HG02943 (cell line): ENCODE measurements around the gene ADRM1.

Source experiments
- ATAC-seq: cut with Tn5 transposase; IDR thresholded peaks from one replicate; pipeline ENCODE4 v1.9.1; 2021; ENCODE audit warnings: mild to moderate bottlenecking, low read depth, moderate library complexity; ENCODE audit not compliant: unreplicated experiment

ADRM1 gene

DNA sequence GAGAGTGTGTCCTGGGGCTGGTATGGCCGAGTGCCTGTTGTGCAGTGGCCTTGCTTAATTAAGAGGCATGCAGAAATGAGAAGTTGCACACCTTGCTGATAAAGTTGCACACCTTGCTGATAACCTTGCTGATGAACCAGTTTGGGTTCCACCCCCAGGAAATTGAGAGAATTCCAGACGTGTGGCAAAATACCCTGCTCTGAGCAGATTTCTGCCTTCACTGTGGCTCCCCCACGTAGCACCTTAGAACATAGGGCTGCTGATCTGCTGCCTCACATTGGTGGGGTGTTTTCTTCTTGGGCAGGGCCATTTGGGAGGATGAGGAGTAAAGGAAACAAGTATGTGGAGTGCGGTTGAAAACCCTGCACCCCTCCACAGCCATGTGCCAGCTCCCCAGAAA, 22.5 kb upstream of the ADRM1 start:
- ATAC-seq = no peak

DNA sequence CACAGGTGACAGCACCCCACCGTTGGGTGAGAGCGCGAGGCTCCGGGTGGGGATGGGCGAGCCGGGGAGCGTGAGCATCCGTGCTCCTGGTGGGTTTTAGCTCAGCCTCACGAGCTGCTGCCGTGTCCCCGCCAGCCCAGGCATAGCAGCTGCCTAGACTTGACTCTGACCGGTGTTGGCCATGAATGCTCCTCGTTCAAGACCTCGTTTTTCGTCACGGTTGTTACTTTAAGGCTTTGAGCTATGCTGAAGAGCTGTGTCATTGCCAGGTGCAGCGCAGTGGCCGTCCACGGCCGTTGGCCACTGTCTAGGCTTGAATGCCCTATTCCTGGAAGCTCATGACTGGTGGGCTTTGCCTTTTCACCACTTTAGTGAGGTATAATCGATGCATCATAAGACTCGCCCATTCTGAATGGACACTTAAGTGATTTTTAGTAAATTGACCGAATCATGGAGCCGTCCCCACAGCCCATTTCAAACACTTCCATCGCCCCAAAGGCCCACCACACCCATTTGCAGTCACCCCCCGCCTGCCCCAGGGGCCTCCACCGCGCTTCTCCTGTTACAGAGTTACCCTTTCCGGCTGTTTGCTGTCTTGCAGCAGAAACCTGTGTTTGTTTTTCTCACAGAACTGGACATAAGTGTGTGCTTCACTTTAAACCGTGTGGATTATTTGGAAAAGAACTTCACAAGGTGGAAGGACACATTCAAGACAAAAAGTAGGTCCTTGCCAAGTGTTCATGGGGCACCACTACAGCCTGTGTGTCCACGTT, 21.4 kb upstream of the ADRM1 start:
- no peak for ATAC-seq

DNA sequence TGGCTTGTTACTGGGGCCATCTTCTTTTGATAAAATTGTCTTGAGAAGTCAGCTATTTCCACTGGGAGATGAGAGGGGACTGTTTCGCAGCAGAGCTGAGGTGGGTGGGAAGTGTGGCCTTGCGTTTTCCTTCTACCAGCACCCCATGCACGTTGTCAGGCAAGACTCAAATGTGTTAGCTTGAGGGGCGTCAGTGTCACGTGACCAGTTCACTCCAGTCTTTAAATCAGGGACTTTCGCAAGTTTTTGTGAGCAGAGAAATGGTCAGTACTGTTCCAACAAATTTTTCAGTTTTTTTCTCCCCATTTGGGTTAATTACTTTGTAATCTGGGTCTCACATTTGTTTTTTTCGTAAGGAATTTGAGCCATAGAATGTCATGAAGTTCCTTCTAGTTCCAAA, 20.7 kb upstream of the ADRM1 start:
- no peak for ATAC-seq

DNA sequence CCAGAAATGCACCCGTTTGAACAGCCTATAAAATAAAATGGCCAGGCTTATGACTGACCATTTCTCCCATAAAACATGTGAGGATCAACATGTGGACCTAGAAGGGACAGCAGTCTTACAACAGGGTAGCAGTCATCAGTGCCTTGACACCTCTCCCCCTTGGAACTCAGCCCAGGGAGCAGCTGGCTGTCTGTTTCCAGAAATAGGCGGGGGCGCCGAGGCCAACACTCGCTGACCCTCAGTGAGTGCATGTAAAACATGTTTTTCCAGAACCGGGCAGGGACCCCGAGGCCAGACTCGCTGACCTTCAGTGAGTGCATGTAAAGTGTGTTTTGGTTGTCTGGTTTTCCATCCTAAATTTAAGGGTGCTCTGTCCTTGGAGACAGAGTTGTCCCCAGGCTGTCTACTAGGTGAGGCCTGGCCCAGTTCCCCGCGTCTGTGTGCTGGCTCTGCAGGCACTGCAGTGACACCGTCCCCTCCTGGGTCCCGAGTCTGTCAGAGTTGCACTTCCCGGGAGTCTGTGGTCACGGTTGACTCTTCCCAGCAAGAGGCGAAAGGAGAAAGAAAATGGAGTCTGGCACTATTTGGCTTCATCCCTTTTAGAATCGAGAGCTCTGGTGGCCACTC, 19.8 kb upstream of the ADRM1 start:
- ATAC-seq = no peak

DNA sequence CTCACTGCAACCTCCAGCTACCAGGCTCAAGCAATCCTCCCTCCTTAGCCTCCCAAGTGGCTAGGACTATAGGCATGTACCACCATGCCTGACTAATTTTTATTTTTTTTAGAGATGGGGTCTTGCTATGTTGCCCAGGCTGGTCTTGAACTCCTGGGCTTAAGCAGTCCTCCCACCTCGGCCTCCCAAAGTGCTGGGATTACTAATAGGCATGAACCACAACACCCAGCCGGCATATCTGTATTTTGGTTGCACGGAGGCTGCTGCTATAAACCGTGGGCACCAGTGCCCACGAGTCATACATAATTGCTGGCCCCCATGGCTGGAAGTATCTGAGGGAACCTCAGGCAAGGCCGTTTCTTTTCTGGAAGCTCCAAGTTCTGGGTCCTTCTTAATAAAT, 18.3 kb upstream of the ADRM1 start:
- no peak for ATAC-seq

DNA sequence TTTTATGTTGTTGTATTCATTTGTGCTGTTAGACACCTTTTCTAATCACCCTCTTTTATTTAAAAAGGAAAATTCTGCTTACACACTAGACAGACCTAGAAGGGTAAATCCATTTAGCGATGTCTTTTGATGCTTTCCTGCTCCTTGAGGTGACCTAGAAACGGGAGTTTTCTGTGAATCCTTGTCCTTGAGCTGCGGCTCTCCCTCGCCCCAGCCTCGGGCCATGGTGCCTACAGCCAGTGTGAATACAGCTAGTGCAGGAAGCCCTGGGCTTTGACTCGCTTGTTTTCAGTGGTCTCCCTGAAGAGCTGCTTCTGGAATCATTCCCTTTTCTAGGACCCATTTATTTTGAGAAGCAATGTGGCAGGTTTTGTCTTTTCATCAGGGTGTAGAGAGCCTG, 17.6 kb upstream of the ADRM1 start:
- no peak for ATAC-seq

DNA sequence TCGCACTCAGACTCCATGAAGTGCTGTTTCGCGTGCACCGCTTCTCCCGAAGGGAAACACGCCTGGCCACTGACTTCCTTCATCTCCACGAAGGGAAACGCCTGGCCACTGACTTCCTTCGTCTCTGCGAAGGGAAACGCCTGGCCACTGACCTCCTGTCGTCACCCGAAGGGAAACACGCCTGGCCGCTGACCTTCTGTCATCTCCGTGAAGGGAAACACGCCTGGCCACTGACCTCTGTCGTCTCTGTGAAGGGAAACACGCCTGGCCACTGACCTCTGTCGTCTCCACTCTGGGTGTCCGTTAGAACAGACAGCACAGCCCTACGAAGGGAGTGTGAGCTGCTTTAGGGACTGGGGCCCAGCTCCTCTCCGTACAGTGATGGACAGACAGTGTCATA, 17.1 kb upstream of the ADRM1 start:
- ATAC-seq = no peak

DNA sequence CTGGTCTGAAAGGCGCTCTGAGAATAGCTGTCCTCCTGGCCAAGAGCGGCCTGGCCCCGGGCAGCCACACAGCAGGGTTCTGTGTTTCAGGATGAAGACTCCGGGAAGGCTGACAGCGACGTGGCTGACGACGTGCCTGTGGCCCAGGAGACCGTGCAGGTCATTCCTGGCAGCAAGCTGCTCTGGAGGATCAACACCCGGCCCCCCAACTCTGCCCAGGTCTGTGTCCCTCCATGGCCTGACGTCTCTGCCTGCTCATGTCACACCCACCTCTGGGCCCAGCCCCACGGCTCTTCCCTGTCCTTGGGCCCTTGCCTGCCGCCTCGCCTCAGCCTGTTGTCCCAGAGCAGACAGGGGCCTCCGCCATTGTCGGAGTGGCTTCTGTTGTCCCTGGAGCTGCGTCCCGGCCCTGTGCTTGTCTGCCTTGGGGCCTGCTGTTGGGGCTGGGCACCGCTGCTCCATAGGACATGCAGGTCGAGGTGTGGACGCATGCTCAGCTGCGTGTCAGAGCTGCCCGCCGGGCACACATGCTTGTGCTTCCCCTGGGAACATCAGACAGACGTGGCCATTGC, 16.2 kb upstream of the ADRM1 start:
- no peak for ATAC-seq

DNA sequence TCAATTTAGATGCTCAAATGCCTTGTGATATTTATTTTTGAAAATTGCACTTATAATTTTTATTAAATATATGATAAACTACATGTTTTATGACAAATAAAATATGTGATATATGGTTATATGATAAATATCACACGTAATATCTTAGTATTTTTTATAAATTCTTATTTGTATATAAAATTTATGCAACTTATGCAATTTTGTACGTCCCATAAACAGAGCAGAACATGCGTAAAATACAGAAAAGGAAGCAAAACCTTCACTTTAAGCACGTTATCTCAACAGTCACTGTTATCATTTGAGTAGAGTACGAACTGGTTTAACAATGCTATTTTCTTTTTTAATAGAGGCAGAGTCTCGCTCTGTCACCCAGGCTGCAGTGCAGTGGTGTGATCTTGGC, 15.7 kb upstream of the ADRM1 start:
- no peak for ATAC-seq

DNA sequence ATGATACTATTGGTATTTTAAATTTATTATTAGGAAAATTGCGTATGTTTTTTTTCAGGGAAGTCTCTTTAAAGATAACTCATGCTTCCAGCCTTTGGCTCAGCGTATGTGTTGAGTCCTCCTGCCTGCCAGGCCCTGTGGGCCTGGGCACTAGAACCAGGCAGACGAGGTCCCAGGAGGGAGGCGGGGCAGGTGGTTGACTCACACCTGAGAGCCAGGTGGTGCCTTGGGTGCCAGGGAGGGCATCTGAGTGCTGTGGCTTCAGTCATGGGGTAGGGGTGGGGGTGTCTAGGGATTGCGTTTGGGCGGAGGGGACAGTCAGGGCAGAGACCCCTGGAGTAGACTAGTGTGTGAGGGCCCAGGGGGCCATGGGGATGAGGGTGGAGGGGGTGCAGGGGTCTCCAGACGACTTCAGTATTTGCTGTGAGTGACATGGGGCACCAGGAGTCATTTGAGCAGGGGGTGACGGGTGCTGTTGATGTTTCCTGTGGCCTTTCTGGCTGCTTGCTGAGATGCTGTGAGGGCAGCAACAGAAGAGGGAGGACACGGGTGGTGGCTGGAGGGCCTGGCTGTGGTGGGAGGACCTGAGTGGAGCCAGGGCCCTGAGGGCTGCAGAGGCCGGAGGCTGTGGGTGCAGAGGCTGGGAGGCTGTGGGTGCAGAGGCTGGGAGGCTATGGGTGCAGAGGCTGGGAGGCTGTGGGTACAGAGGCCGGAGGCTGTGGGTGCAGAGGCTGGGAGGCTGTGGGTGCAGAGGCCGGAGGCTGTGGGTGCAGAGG, 14.8 kb upstream of the ADRM1 start:
- no peak for ATAC-seq

DNA sequence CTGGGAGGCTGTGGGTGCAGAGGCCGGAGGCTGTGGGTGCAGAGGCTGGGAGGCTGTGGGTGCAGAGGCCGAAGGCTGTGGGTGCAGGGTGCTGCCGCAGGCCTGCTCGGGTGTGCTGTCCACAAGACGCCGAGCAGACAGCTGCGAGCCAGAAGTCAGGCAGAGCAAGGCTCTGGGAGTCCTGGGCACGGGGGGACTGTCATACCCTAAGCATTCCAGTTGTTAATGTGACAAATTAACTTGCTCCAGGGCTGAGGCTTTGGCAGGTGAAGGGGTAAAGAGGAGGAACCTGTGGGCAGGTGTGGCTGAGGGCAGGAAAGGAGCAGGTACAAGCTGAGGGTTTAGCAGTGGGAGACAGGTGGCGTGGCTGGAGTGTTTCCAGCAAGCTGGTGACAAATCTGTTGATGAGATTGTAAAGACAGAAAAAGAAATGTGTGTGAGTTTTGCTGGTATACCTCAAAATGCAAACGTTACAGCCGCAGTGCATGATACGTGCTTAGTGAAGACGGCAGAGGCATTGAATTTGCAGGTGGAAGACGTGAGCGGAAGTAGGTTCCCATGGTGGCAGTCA, 14.2 kb upstream of the ADRM1 start:
- ATAC-seq = no peak

DNA sequence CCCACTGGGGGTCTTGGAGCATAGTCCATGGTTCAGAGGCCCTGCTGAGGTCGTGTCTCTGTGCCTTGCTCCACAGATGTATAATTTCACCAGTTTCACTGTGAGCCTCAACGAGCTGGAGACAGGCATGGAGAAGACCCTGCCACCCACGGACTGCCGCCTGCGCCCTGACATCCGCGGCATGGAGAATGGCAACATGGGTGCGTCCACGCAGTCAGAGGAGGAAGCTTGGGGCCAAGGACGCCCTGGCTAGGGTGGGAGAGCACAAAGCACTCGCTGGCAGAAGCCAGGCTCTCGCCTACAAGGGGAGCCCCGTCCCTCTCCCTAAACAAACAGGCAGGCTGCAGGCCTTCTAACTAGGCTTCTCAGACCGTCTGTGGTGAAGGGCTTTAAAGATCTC, 13.7 kb upstream of the ADRM1 start:
- no peak for ATAC-seq

DNA sequence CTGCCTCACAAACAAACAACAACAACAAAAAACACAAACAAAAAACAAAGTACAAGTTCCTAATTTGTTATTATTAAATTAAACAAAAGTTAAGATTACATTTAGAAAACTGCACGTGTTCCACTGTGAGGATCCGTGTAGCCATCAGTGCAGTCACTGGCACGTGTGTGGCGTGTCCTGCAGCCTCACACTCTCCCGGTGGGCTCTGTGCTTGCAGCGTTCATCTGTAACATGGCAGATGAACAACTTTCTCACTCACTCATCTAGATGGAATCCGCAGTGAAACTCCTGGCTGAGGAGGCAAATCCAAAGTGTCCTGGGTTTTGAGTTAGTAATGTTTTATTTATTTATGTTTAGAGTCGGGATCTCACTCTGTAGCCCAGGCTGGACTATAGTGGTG, 12.9 kb upstream of the ADRM1 start:
- no peak for ATAC-seq

DNA sequence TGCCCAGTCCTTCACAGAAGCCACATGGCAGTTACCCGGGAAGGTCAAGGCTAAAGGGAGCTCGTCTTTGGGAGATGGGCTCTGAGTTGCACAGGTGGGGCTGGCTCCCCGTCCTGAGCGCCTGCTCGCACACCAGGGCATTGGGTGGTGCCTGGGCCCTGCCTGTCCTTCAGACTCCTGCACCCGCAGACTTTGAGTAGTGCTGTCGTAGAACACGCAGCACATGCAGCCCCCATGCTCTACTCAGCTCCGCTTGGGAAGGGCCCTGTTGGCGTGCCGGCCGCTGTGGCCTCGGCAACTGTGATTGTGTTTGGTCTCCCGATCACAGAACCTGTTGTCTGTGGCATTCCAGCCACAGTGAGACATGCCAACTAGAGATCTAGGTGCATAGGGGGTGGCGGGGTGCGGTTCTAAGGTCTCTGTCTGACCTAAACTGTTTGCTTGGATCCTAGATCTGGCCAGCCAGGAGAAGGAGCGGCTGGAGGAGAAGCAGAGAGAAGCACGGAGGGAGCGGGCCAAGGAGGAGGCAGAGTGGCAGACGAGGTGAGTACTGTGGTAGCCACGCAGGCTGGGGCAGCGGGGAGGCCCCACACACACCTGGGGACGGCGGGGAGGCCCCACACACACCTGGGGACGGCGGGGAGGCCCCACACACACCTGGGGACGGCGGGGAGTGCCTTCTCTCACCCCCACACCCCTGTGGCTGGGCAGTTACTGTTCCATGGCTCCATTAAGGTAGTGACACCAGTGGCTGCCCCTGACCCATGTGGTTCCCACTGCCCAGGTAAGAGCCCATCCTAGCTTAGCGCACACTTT, 11.3 kb upstream of the ADRM1 start:
- ATAC-seq = no peak

DNA sequence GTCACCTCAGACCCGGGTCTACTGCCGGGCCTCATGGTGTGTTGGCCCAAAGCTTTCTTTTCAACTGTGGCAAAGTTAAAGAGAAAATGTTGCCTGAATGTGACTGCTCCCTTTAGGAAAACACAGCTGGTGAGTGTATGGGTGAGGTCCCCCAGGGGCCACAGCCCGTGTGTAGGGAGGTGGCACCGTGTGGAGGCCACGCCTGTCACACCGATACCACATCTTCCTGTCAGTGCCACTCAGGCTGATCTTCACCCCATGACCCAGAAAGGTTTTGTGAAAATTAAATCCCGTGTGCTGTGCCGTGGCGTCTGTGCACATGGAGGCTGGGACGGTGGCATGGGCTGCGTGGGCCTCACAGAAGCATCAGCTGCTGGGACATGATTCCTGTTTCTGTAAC, 10.7 kb upstream of the ADRM1 start:
- no peak for ATAC-seq

DNA sequence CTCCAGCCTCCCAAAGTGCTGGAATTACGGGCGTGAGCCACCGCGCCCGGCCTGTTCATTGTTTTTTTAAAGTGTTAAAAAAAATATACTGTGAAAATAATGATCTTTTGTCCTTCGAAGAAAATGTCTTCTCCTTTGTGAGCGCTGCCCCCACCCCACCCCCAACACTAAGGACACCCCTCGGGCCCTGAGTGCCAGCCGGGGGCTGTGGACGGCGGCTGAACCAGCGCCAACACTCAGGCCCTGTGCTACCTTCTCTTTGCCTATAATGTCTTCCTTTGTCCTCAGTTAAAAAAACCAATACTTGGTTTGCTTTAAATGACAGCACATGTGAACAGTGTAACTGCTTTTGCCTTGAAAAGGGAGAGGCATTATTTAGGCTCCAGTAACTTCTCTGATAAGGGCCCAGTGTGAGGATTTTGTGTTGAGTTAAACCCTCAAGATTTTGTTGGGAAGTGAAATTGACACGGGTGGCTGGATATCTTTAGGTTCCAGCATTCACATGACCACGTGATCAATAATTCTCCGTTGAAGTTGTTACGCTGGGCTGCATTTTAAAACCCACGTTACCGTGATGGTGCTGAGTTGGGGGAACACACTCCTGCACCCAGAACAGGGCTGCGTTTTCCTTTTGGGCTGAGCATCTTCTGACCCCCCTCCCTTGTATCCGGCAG, 9.5 kb upstream of the ADRM1 start:
- no peak for ATAC-seq

DNA sequence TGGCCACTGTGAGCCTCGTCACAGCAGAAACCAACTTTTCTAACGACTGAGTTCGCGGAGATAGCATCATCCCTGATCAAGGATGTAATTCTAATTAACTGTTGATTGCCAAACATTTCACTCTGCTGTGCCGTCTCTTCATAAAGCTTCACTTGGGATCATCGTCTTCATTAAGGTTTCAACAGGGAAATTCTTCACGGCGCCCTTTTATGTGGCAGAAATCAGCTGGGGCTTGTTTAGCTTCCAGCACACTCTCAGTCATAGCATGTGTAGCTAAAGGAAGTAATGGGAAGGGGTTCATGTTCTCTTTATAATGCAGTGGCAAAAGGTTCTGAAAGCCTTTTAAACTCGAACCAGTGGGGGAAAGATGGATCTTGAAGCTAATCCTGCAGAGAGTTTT, 8.9 kb upstream of the ADRM1 start:
- no peak for ATAC-seq

DNA sequence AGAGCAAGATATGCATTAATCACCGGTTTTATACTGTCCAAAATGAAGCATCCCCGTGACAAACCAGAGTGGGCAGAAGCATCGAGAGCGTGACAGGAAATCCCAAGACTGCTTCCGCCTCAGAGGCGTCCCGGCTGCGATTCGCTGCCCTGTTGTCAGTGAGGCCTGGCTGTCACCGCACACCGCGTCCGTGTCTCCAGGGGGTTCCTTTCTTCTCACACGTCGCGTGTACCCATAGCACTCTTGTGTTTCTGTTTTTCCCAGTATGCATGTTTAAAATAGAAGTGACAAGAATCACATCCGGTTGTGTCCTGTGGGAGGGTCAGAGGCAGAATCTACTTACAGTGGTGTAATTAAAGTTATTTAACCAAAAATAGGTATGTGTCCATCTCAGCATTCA, 8.3 kb upstream of the ADRM1 start:
- ATAC-seq = no peak

DNA sequence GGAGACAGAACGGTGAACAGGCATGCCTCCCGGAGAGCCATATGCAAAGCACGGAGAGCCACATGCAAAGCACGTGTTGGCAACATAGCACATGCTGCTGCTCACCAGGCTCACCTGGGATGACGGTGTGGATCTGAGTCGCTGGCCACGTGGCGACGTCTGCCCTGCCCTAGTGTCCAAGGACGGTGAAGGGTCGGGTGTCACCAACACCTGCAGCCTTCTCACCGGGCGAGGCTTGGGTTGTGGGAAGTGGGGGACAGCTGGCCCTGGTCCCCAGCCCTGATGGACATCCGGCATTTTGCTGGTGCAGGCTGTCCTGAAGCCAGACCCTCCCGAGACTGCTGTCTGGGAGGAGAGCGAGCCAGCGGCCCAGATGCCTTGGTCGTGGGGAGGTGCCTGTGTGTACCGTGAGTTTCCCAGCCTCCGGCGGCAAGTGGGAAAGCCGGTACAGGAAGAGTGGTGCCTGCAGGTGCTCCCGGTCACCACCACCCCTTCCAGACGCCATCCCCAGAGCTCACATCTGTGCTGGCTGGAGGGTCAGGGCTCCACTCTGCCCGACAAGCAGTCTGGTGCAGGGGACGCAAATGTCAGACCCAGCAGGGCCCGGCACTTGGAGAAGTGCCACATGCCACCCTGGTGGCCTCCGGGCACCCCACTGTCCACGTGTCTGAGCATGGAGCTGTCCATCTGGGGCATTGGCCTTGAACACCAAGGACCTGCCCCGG, 5.9 kb upstream of the ADRM1 start:
- ATAC-seq = no peak
